Lower leg skin (tissue), 4 donors: Measurements from ENCODE around the gene EXOC7. TPM values are rescaled to one million over a fixed set of nuclear protein-coding genes. Genes with fewer than 3 reads are reported as not detected.

Source experiments
- DNase-seq, 2 donors: peaks; one replicate each; pipeline ENCODE4 v3.0.0-alpha.2; 2019; ENCODE audit warnings: low spot score in 2 of 2
- H3K4me3 ChIP-seq: fragments of 200-600 bp; sonication (generic); 2 replicates; pipeline ENCODE4 v1.5.1; 2017; ENCODE audit warnings: mild to moderate bottlenecking, low read depth; ENCODE audit not compliant: poor library complexity, severe bottlenecking
- POLR2A ChIP-seq, 2 donors: fragments of 450-650 bp; IDR thresholded peaks; one replicate each; pipeline ENCODE4 v1.6.1; 2016 to 2017; ENCODE audit warnings: antibody characterized with exemption in 2 of 2, mild to moderate bottlenecking in 1 of 2, moderate library complexity in 1 of 2
- WGBS, 2 donors: methylation state at CpG; one replicate each; pipeline ENCODE4 v1.1.5; 2018; 5-methylcytosine and 5-hydroxymethylcytosine counted together
- intact Hi-C: fragments of 100-400 bp; cut with DNase I; formaldehyde crosslinking; loops from one replicate; pipeline ENCODE4 v1.15.0; 2023; ENCODE audit warnings: low total_unique reads
- total RNA-seq, 4 donors: library from RNA; depleted of rRNA; stranded (reverse); fragments of >200 nt; gene quantifications; one replicate each; pipeline ENCODE4 v1.1.0, GENCODE V29; 2016
- TF ChIP-seq, protein P1 (sequence below), 3 donors: fragments of 450-650 bp; IDR thresholded peaks; one replicate each; pipeline ENCODE4 v1.5.1; 2016; ENCODE audit warnings: antibody characterized with exemption in 3 of 3, mild to moderate bottlenecking in 3 of 3, moderate library complexity in 2 of 3

The EXOC7 gene
- total RNA-seq, 4 donors from 2014 or later: 52.5 to 78.4 (median 72.3) TPM

DNA sequence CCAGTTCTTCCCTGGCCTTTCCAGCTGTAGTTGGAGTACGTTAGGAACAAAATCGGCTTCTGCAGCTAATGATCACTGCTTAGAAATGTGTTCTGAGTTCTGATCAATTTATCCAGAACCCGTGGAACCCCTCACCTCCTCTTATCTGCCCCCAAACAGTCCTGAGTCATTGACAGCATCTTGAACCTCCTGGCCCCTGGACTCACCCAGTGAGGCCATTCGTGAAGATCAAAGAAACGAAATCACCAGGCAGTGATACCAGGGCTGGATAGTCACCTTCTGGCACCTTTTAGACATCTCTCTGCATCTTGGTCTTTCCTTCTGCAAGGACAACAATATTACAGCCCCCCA is 17.0 kb upstream of the EXOC7 start:
- WGBS, 2 donors: 92 to 94% methylated on average over 5 of the region's 5 CpGs
- TF ChIP-seq POLR2A (IDR thresholded peaks at IDR 0.05): no peak
- TF ChIP-seq, protein P1, sequence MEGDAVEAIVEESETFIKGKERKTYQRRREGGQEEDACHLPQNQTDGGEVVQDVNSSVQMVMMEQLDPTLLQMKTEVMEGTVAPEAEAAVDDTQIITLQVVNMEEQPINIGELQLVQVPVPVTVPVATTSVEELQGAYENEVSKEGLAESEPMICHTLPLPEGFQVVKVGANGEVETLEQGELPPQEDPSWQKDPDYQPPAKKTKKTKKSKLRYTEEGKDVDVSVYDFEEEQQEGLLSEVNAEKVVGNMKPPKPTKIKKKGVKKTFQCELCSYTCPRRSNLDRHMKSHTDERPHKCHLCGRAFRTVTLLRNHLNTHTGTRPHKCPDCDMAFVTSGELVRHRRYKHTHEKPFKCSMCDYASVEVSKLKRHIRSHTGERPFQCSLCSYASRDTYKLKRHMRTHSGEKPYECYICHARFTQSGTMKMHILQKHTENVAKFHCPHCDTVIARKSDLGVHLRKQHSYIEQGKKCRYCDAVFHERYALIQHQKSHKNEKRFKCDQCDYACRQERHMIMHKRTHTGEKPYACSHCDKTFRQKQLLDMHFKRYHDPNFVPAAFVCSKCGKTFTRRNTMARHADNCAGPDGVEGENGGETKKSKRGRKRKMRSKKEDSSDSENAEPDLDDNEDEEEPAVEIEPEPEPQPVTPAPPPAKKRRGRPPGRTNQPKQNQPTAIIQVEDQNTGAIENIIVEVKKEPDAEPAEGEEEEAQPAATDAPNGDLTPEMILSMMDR (IDR thresholded peaks at IDR 0.05): no peak
- no peak for DNase-seq
- intact Hi-C loops: loop anchor here (5.0 kb wide), 1 partner anchor 162 kb away; no protein-coding TSS in a partner anchor
- no peak overlapping the region for H3K4me3 ChIP-seq

DNA sequence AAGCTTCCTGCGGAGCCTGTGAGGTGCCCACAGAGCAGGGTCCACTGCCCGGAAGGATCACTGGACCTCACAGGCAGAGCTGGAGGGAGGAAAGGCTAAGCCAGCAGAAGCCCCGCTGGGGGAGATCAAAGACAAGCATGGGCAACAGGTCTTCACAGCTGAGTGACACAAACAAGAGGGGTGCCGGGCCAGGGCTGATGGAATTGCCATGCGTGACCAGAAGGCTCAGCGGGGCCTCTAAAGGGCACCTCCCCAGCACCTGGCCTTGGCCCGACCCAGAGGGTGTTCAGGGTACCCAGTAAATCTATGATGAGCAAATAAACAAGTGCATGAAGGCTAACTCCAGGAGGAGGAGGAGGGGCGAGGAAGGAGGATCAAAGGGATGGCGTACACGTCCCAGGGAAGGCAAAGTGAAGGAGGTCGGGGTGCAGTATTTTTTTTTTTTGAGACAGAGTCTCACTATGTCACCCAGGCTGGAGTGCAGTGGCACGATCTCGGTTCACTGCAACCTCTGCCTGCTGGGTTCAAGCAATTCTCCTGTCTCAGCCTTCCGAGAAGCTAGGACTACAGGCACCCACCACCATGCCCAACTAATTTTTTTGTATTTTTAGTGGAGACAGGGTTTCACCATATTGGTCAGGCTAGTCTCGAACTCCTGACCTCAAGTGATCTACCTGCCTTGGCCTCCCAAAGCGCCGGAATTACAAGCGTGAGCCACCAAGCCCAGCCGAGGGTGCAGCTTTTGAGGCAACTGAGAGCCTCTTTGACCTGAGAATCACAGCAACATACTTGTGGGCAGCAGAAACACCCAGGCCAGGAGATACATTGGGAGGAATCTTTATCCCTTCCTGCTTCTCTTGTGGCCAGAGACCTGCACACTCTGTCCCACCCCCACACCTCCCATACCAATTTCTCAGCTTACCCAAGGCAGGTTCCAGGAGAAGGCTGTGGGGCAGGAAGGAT is 16.1 kb upstream of the EXOC7 start:
- intact Hi-C loops: loop anchor here (5.0 kb wide), 1 partner anchor 163 kb away; no protein-coding TSS in a partner anchor
- DNase-seq: no peak
- no peak for TF ChIP-seq POLR2A (IDR thresholded peaks at IDR 0.05)
- TF ChIP-seq, protein P1 (IDR thresholded peaks at IDR 0.05): no peak
- 85 to 86% methylated on average over 19 of the region's 19 CpGs for WGBS, 2 donors
- H3K4me3 ChIP-seq: no peak overlapping the region

DNA sequence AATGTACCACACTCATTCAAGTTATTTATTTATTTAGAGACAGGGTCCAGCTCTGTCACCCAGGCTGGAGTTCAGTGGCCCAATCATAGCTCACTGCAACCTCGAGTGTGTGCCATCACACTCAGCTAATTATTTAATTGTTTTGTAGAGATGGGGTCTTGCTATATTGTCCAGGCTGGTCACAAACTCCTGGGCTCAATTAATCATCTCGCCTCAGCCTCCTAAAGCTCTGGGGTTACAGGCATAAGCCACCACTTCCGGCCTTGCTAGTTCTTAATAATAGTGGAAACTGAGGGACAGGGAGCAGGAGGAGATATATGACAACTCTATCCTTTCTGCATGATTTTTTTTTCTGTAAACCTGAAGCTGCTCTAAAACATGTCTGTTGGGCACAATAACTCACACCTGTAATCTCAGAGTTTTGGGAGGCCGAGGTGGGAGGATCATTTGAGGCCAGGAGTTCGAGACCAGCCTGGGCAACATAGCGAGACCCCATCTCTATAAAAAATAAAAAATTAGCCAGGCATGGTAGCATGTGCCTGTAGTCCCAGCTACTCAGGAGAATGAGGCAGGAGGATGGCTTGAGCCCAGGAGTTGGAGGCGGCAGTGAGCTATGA is 11.7 kb upstream of the EXOC7 start:
- TF ChIP-seq, protein P1 (IDR thresholded peaks at IDR 0.05): no peak
- TF ChIP-seq POLR2A (IDR thresholded peaks at IDR 0.05): no peak
- intact Hi-C loops: no loop called here
- WGBS, 2 donors: 91 to 95% methylated on average over 7 of the region's 7 CpGs

DNA sequence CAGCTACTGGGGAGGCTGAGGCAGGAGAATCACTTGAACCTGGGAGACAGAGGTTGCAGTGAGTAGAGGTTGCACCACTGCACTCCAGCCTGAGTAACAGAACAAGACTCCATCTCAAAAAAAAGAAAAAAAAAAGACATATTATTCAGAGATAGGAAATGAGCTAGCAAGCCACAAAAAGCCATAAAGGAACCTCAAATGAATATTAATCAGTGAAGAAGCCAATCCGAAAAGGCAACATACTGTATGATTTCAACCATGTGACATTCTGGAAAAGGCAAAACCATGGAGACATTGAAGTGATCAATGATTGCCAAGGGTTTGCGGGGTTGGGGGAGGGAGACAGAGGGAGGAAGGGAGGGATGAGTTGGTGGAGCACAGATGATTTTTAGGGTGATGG is 8.4 kb upstream of the EXOC7 start:
- TF ChIP-seq, protein P1 (IDR thresholded peaks at IDR 0.05): no peak
- no peak for TF ChIP-seq POLR2A (IDR thresholded peaks at IDR 0.05)
- WGBS, 2 donors: 76 to 83% methylated on average over 2 of the region's 2 CpGs
- intact Hi-C loops: no loop called here
- H3K4me3 ChIP-seq: no peak overlapping the region
- DNase-seq: no peak

More for the DNA sequence above, 11.7 kb upstream of the EXOC7 start:
- DNase-seq: no peak
- no peak overlapping the region for H3K4me3 ChIP-seq

DNA sequence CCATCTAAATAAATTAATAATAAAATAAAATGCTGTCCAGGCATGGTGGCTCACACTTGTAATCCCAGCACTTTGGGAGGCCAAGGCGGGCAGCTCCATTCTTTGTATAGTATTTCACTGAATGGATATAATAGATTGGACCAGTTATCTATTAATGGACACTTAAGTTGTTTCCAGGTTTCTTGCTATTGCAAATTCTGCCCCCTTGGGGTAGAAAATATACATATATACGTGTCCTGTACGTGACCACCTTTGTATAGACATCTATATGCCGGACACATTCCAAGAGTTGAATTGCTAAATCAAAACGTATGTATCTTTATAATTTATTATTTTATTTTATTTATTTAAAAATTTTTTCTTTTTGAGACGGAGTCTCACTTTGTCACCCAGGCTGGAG is 3.9 kb upstream of the EXOC7 start:
- 87 to 89% methylated on average over 6 of the region's 6 CpGs for WGBS, 2 donors

More for the DNA sequence above, 3.9 kb upstream of the EXOC7 start:
- no peak for TF ChIP-seq POLR2A (IDR thresholded peaks at IDR 0.05)
- TF ChIP-seq, protein P1 (IDR thresholded peaks at IDR 0.05): no peak
- intact Hi-C loops: no loop called here
- no peak overlapping the region for H3K4me3 ChIP-seq
- no peak for DNase-seq
